ENCODE results near the gene AQP3.
A peak's percentile ranks its signal among the peaks of the same experiment; 100 is the strongest.
"Not testable (repeated sequence)": the region's sequence is repeated elsewhere in the genome, so short reads cannot be mapped to it uniquely, and the experiment has no call there.

Gene AQP3

GRCh38 chr9:33446946-33447798, at the start of gene AQP3:
AQP3 (minus strand) TSS chr9:33447593; CDS start chr9:33447530, 63 bp downstream.
- no peak for DNase-seq

GRCh38 chr9:33493819-33494218, 46.4 kb upstream of the AQP3 start:
- not testable (repeated sequence) for DNase-seq

- DNase-seq: no peak
Measured at GRCh38 chr9:33489066-33489465, 41.7 kb upstream of the AQP3 start.

- DNase-seq: not testable (repeated sequence)
Measured at GRCh38 chr9:33485312-33485711, 37.9 kb upstream of the AQP3 start.

GRCh38 chr9:33480976-33481375, 33.6 kb upstream of the AQP3 start:
- DNase-seq: no peak

GRCh38 chr9:33480106-33480505, 32.7 kb upstream of the AQP3 start:
- DNase-seq: no peak

- DNase-seq: no peak
Measured at GRCh38 chr9:33476503-33476902, 29.1 kb upstream of the AQP3 start.

- no peak for DNase-seq
Measured at GRCh38 chr9:33475357-33475756, 28.0 kb upstream of the AQP3 start.

GRCh38 chr9:33473643-33474352, 26.4 kb upstream of the AQP3 start, which contains the start of gene NOL6:
NOL6 (minus strand) TSS chr9:33473924; CDS start chr9:33473842, 82 bp downstream.
- DNase-seq: peak; percentile 52

- no peak for DNase-seq
Measured at GRCh38 chr9:33472881-33473615, 25.7 kb upstream of the AQP3 start.

GRCh38 chr9:33472171-33472880, 24.9 kb upstream of the AQP3 start:
- DNase-seq: no peak

GRCh38 chr9:33471361-33471760, 24.0 kb upstream of the AQP3 start:
- no peak for DNase-seq

- no peak for DNase-seq
Measured at GRCh38 chr9:33469891-33470290, 22.5 kb upstream of the AQP3 start.

GRCh38 chr9:33468797-33469621, 21.6 kb upstream of the AQP3 start:
- DNase-seq: no peak

- no peak for DNase-seq
Measured at GRCh38 chr9:33468215-33468730, 20.9 kb upstream of the AQP3 start.

GRCh38 chr9:33467526-33467925, 20.1 kb upstream of the AQP3 start:
- no peak for DNase-seq

- no peak for DNase-seq
Measured at GRCh38 chr9:33466565-33467495, 19.4 kb upstream of the AQP3 start.

- DNase-seq: no peak
Measured at GRCh38 chr9:33465596-33466564, 18.5 kb upstream of the AQP3 start.

GRCh38 chr9:33465096-33465495, 17.7 kb upstream of the AQP3 start:
- DNase-seq: no peak

Data from cortex of kidney (tissue), 1 donor.